Measurements from ENCODE around the gene CD28. TPM values are rescaled to one million over a fixed set of nuclear protein-coding genes. Genes with fewer than 3 reads are reported as not detected.

Gene CD28
- total RNA-seq: 100 to 1,000 TPM in 2 of 3 donors, 10 to 100 TPM in 1; 78.3 to 124 (median 124) TPM

DNA sequence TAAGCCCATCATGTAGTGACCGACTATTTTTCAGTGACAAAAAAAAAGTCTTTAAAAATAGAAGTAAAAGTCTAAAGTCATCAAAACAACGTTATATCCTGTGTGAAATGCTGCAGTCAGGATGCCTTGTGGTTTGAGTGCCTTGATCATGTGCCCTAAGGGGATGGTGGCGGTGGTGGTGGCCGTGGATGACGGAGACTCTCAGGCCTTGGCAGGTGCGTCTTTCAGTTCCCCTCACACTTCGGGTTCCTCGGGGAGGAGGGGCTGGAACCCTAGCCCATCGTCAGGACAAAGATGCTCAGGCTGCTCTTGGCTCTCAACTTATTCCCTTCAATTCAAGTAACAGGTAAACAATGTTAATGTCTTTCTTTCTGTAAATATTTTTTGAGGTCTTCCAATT is at the start of gene CD28:
Gene CD28, plus strand, starts transcription at position 237 of the 400 bp plus-strand sequence. Its CDS starts 58 bp downstream, at position 295.
- ATAC-seq: peak; percentile 76 to 78
- peak; percentile 71 for DNase-seq
- peaks cover 50% of the 10 kb centered on the region for H3K4me1 Mint-ChIP-seq (ENCODE audit: low read depth)
- peak within 1 kb of the TSS; percentile 90 for H3K4me3 Mint-ChIP-seq
- peaks cover 24% of the 10 kb centered on the region for H3K36me3 Mint-ChIP-seq (ENCODE audit: insufficient read depth)
- no peaks in the 10 kb centered on the region for H3K27me3 Mint-ChIP-seq (ENCODE audit: low read depth)
- H3K9me3 Mint-ChIP-seq: peaks cover 7% of the 10 kb centered on the region

DNA sequence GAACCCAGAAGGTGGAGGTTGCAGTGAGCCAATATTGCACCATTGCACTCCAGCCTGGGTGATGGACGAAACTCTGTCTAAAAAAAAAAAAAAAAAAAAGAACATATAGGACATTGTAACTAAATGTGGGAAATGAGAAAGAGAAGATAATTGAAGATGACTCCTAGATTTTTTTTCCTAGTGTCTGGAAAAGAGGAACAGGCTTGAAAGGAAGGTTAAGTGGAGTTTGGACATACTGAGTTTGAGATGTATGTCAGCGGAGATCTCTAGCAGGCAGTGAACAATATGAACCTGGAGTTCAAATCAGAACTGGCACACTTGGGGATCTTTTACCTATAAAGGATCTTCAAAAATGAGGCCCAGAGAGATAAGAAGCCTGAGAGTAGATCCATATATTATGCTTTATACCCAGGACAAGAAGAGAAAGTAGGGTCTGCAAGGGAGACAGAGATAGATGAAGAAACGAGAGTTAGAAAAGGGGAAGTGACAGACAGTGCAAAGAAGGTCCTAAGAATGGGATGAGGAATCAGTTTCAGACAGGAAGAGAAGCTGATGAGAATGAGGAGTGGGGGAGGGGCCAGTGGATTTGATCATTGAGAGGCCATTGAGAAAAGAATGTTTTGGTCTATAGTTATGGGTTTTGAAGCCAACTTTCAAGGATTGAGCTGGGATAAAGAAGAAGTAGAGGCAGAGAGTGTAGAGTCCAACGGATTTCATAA is 46.9 kb upstream of the CD28 start:
- H3K9me3 Mint-ChIP-seq: no peaks in the 10 kb centered on the region
- DNase-seq (no peak), ATAC-seq (no peak)
- H3K4me1 Mint-ChIP-seq (ENCODE audit: low read depth): peaks cover 22% of the 10 kb centered on the region
- H3K36me3 Mint-ChIP-seq (ENCODE audit: insufficient read depth): no peaks in the 10 kb centered on the region
- H3K27me3 Mint-ChIP-seq (ENCODE audit: low read depth): no peaks in the 10 kb centered on the region
- H3K4me3 Mint-ChIP-seq: no peak overlapping the region

DNA sequence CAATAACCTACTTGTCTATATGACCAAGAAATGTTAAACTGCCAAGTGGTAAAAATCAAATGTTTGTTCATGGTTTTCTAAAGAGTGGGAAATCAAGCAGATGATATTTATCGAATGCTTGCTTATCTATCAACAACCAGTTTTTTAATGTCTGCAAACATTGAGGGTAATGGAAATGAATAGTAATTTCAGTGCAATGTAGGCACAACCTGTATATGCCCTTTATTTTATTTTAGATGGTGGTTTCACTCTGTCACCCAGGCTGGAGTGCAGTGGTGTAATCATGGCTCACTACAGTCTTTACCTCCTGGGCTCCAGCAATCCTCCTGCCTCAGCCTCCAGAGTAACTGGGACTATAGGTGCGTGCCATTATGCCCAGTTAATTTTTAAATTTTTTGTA is 46.0 kb upstream of the CD28 start:
- no peak for ATAC-seq
- DNase-seq: no peak
- Mint-ChIP-seq H3K4me1 (ENCODE audit: low read depth) (peaks cover 15% of the 10 kb centered on the region), H3K36me3 (ENCODE audit: insufficient read depth) (no peaks in the 10 kb centered on the region), H3K4me3 (no peak overlapping the region), H3K9me3 (no peaks in the 10 kb centered on the region), H3K27me3 (ENCODE audit: low read depth) (no peaks in the 10 kb centered on the region)

DNA sequence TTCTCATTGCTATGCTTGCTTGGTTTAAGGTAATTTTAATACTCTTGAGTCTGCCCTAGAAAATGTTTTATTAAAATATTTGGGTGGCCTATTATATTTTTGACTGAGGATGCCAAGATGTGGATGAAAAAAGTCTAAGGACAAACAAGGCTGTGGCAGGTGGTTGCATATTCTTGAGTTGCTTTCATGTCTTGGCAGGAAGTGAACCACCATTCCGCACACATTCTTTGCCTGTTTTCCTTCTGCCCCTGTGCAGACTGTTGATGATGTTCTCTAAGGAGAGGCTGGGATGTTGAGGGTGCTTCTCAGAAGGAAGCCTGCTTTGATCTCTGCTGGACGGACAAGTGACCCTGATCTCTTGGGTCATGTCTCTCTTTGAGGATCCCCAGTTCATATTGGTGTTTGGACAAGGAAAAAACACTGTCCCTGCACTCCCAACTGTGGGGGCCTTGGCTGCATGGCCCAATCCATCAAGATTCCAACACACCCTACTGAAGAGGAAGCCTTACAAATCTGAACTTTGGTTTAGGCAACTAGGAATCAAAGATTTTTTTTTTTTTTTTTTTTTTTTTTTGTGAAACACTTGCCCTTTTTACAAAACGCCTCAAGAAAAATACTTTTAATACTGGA is 45.0 kb upstream of the CD28 start:
- no peaks in the 10 kb centered on the region for H3K9me3 Mint-ChIP-seq
- ATAC-seq (no peak), DNase-seq (no peak)
- no peaks in the 10 kb centered on the region for H3K27me3 Mint-ChIP-seq (ENCODE audit: low read depth)
- H3K36me3 Mint-ChIP-seq (ENCODE audit: insufficient read depth): no peaks in the 10 kb centered on the region
- H3K4me1 Mint-ChIP-seq (ENCODE audit: low read depth): peaks cover 15% of the 10 kb centered on the region
- no peak overlapping the region for H3K4me3 Mint-ChIP-seq

DNA sequence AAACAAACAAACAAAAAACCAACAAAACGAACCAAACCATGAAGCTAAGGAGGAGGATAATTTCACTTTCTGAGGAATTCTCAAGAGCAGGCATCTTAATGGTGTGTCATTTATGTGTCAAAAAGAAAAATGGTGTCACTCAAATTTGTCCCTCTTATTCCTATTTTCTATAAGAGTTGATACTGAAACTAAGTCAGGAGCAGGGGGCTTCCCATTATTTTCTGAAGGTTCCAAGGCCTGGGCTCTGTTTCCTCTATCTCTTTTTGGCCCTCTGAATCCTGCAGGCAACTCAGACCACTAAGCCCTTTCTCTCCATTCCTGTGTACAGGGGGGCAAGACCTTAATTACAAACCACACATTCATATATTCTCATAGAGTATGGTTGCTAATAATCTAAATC is 44.0 kb upstream of the CD28 start:
- Mint-ChIP-seq H3K27me3 (ENCODE audit: low read depth) (no peaks in the 10 kb centered on the region), H3K4me1 (ENCODE audit: low read depth) (peaks cover 10% of the 10 kb centered on the region)
- ATAC-seq: no peak

DNA sequence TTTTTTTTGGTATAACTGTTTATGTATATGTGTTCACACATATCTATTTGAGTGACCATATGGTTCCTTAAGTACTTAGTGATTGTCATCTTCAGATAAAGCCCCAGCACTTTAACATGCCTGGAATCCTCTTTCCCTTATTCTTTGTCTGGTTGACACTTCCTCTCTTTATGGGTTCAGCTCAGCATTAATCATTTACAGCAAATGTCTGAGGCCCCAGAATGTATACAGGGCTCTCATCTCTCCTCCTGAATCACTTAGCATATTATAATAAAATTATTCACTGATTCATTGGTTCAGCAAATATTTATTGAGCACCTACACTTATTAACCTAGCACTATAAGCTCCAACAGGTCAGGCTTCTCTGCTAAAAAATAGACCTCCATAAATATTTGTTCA is 43.5 kb upstream of the CD28 start:
- Mint-ChIP-seq H3K36me3 (ENCODE audit: insufficient read depth) (no peaks in the 10 kb centered on the region), H3K4me3 (no peak overlapping the region), H3K9me3 (no peaks in the 10 kb centered on the region), H3K27me3 (ENCODE audit: low read depth) (no peaks in the 10 kb centered on the region), H3K4me1 (ENCODE audit: low read depth) (peaks cover 10% of the 10 kb centered on the region)
- ATAC-seq (no peak), DNase-seq (no peak)

More for the DNA sequence above, 44.0 kb upstream of the CD28 start:
- Mint-ChIP-seq H3K9me3 (no peaks in the 10 kb centered on the region), H3K36me3 (ENCODE audit: insufficient read depth) (no peaks in the 10 kb centered on the region), H3K4me3 (no peak overlapping the region)
- no peak for DNase-seq

DNA sequence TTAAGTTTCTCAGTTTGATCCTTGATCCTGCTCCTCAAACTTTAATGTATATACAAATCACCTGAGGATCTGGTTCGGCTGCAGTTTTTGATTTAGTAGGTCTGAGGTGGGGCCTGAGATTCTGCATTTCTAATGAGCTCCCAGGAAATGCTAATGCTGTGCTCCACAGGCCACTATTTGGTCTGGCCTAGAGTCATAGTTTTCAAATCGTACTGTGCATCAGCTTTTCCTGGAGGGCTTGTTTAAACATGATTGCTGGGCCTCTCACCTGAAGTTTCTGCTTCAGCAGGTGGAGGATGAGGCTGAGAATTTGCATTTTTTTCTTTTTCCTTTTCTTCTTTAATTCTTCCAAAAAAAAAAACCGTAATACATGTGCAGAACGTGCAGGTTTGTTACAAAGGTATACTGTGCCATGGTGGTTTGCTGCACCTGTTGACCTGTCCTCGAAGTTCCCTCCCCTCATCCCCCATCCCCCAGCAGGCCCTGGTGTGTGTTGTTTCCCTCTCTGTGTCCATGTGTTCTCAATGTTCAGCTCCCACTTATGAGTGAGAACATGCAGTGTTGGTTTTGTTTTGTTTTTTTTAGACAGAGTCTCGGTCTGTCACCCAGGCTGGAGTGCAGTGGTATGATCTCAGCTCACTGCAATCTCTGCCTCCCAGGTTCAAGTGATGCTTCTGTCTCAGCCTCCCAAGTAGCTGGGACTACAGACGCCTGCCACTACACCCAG is 42.2 kb upstream of the CD28 start:
- ATAC-seq (no peak), DNase-seq (no peak)
- Mint-ChIP-seq H3K36me3 (ENCODE audit: insufficient read depth) (no peaks in the 10 kb centered on the region), H3K9me3 (no peaks in the 10 kb centered on the region), H3K27me3 (ENCODE audit: low read depth) (no peaks in the 10 kb centered on the region), H3K4me3 (no peak overlapping the region), H3K4me1 (ENCODE audit: low read depth) (peaks cover 10% of the 10 kb centered on the region)

DNA sequence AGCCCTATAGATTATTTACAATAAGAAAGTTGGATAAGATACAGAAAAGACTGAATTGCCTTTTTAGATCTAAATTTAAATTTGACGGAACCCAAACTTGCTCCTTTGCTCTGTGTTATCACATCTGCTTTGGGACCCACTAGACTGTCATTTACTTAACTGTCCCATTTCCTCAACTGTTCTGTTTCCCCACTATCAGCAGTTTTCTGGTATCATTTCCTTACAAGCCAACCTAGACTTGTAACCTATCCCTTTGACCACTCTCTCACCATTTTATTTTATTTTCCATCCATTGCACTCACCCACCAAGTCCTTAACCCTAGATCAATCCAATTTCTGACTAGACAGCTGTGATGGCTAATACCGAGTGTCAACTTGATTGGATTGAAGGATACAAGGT is 38.6 kb upstream of the CD28 start:
- Mint-ChIP-seq H3K36me3 (ENCODE audit: insufficient read depth) (no peaks in the 10 kb centered on the region), H3K27me3 (ENCODE audit: low read depth) (no peaks in the 10 kb centered on the region), H3K4me3 (no peak overlapping the region), H3K4me1 (ENCODE audit: low read depth) (peaks cover 4% of the 10 kb centered on the region), H3K9me3 (no peaks in the 10 kb centered on the region)
- ATAC-seq: no peak
- no peak for DNase-seq

DNA sequence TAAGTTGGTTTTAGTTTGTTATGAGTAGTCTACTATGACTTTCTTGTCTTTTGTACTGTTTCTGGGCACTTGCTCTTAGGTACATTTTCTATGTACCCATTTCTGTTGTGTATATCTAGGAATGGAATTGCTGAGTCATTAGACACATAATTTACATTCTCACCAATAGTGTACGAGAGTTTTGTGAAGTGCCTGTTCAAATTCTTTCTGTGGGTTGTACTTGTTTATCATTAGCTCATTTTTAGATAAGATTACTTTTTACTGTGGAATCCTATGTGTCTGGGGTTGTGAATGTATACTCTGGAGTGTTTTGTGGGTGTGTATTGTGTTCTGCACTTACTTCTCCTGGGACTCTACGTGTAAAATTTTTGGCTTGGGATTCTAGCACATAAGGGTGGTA is 36.6 kb upstream of the CD28 start:
- ATAC-seq (no peak), DNase-seq (no peak)
- Mint-ChIP-seq H3K27me3 (ENCODE audit: low read depth) (no peaks in the 10 kb centered on the region), H3K36me3 (ENCODE audit: insufficient read depth) (no peaks in the 10 kb centered on the region), H3K4me1 (ENCODE audit: low read depth) (peaks cover 13% of the 10 kb centered on the region), H3K9me3 (no peaks in the 10 kb centered on the region), H3K4me3 (no peak overlapping the region)

DNA sequence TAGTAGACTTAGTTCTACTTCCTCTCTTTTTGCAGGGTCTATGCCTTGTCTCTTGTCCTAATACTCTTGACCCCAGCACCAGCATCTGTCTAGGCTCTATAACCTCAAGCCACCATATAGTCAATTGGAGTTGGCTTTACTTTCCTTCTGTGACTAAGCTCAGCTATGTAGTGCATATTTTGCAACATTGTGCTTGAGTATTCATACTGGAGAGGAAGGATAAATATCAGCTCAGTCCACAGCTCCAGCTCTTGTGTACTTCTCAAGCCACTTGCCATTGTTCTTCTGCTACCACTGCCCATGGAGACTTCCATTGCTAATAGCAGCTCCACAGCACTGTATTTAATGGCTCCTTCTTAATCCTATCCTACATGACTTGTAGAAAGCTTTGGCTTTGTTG is 35.5 kb upstream of the CD28 start:
- Mint-ChIP-seq H3K4me1 (ENCODE audit: low read depth) (peaks cover 16% of the 10 kb centered on the region), H3K9me3 (no peaks in the 10 kb centered on the region), H3K36me3 (ENCODE audit: insufficient read depth) (no peaks in the 10 kb centered on the region), H3K27me3 (ENCODE audit: low read depth) (no peaks in the 10 kb centered on the region), H3K4me3 (no peak overlapping the region)
- no peak for ATAC-seq
- DNase-seq: no peak

DNA sequence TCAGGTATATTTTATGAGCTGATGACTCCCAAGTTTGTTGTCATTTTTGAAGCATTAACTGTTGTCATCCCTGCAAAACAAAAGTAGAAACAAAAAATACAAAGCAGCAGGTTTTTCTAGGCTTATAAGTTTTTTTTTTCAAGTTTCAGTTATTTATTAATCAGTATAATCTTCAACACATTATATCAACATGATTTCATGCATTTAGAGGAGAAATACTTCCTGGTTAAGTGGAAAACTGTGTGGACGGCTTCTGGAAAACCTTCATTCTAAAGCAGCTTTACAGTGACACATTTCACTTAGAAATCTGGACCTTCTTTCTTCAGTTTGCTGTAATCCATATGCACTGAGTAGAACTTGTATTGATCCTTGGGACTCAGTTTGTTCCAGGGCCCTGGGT is 34.6 kb upstream of the CD28 start:
- Mint-ChIP-seq H3K27me3 (ENCODE audit: low read depth) (no peaks in the 10 kb centered on the region), H3K4me1 (ENCODE audit: low read depth) (peaks cover 16% of the 10 kb centered on the region), H3K9me3 (no peaks in the 10 kb centered on the region), H3K4me3 (no peak overlapping the region), H3K36me3 (ENCODE audit: insufficient read depth) (no peaks in the 10 kb centered on the region)
- DNase-seq: no peak
- no peak for ATAC-seq

DNA sequence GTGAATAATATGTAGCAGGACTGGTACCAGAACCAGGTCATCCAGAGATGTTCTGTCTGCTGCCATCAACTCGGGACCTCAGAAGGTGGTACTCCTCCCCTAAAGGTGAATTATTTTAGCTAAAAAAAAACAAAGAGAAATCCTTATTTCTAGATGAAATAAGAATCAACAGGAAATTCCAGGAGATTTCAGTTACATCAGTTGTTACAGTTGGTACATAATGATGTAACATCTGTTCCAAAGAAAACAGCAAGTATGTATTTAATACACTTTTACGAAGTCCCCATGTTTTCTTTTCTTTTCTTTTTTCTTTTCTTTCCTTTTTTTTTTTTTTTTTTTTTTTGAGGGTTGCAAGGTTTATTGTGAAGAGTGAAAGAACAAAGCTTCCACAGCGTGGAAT is 33.6 kb upstream of the CD28 start:
- Mint-ChIP-seq H3K36me3 (ENCODE audit: insufficient read depth) (no peaks in the 10 kb centered on the region), H3K9me3 (no peaks in the 10 kb centered on the region), H3K4me3 (no peak overlapping the region), H3K4me1 (ENCODE audit: low read depth) (peaks cover 16% of the 10 kb centered on the region), H3K27me3 (ENCODE audit: low read depth) (no peaks in the 10 kb centered on the region)
- DNase-seq (no peak), ATAC-seq (no peak)

DNA sequence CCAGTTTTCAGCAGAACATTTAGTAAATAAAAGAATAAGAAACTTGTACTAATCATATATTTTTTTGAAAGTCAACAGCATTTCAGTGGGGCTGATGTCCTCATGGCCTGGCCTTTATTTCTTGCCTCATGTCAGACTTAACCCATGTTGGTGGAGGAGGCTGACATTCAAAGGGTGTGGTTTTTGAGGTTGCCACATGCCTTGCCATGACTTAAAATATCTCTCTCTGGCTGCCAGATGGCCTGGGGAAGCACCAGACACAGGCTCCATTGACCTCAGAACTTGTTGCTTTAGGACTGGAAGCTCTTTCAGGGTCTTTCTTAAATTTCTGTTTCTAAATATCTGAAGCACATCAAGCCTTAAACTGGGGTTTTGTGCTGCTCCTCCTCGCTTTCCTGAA is 32.5 kb upstream of the CD28 start:
- H3K36me3 Mint-ChIP-seq (ENCODE audit: insufficient read depth): no peaks in the 10 kb centered on the region
- peaks cover 3% of the 10 kb centered on the region for H3K9me3 Mint-ChIP-seq
- ATAC-seq: peak; percentile 65 to 78
- no peak overlapping the region for H3K4me3 Mint-ChIP-seq
- no peak for DNase-seq
- H3K27me3 Mint-ChIP-seq (ENCODE audit: low read depth): no peaks in the 10 kb centered on the region
- peaks cover 16% of the 10 kb centered on the region for H3K4me1 Mint-ChIP-seq (ENCODE audit: low read depth)

DNA sequence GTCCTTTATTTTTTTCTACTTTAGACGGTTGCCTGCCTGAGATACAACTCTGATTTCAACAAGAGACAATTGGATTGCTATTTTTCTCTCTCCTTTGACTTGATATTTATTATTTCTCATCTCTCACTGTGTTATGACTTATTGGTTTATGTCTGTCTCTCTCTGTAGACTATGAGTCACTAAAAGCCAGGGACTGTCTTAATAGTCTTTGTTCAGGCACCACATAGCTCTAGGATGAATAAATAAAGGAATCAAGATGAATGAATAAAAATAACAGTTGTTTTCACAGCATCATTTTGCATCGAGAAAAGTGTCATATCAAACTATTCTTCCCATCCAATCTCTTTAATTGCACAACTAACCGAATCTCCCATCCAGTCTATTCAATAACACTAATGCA is 31.4 kb upstream of the CD28 start:
- Mint-ChIP-seq H3K4me3 (no peak overlapping the region), H3K36me3 (ENCODE audit: insufficient read depth) (no peaks in the 10 kb centered on the region), H3K27me3 (ENCODE audit: low read depth) (no peaks in the 10 kb centered on the region), H3K4me1 (ENCODE audit: low read depth) (peaks cover 16% of the 10 kb centered on the region), H3K9me3 (peaks cover 5% of the 10 kb centered on the region)
- DNase-seq (no peak), ATAC-seq (no peak)

DNA sequence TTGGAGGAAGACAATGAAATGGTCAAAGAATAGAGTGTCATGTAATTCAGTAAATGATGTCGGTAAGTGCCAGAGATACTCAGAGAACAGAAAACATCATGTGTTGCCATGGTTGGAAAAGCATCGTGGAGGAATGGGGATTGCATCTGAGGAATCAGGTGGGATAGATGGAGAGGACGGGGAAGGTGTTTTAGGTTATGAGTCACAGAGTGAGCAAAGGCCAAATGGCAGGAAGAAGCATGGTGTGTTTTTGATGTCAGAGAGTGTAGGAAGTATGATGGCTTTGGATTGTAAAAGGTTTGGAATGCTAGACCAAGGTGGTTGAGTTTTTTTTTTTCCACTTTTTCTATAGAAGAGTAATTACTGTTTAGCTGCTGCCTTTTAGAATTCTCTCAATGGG is 27.5 kb upstream of the CD28 start:
- Mint-ChIP-seq H3K4me3 (no peak overlapping the region), H3K9me3 (peaks cover 5% of the 10 kb centered on the region), H3K27me3 (ENCODE audit: low read depth) (no peaks in the 10 kb centered on the region), H3K4me1 (ENCODE audit: low read depth) (peaks cover 35% of the 10 kb centered on the region), H3K36me3 (ENCODE audit: insufficient read depth) (no peaks in the 10 kb centered on the region)
- ATAC-seq (no peak), DNase-seq (no peak)

All from activated T-cell treated with anti-CD3 and anti-CD28 coated beads, Interleukin-2, amount 50 U/mL, for 4 hours (primary cell).